Pancreas (tissue), 10 donors: Measurements from ENCODE around the gene KRTAP10-7. TPM values are rescaled to one million over a fixed set of nuclear protein-coding genes. Genes with fewer than 3 reads are reported as not detected.

Source experiments
- ATAC-seq, 4 donors: fragments of 200-7000 bp; cut with Tn5 transposase; one replicate each; pipeline versions ENCODE4 v1.8.0 to v1.9.1; 2020; ENCODE audit warnings: mild to moderate bottlenecking in 4 of 4, moderate library complexity in 4 of 4
- DNase-seq, 6 donors: peaks; one replicate each; pipeline ENCODE4 v3.0.0-alpha.2; 2020
- FAIRE-seq: peaks from 2 replicates; lab custom pipeline; 2012; peaks lifted over from hg19 to GRCh38; lab: Jason Lieb, UNC
- H3K27ac ChIP-seq, 4 donors: fragments of 200-600 bp; sonication (generic); 1 replicate in 3 of 4; 2 replicates in 1 of 4; pipeline versions ENCODE4 v1.5.0 to v1.8.0; 2020
- H3K27me3 ChIP-seq, 4 donors: fragments of 200-600 bp; one replicate each; pipeline ENCODE4 v1.8.0; 2021
- H3K36me3 ChIP-seq, 3 donors: fragments of 200-600 bp; sonication (generic) in 1 of 3; one replicate each; pipeline versions ENCODE4 v1.5.0 to v1.8.0; 2020 to 2021
- H3K4me1 ChIP-seq, 3 donors: fragments of 200-600 bp; one replicate each; pipeline ENCODE4 v1.8.0; 2021
- H3K4me3 ChIP-seq, 4 donors: fragments of 200-600 bp; sonication (generic) in 2 of 4; one replicate each; pipeline versions ENCODE4 v1.5.0 to v1.8.0; 2020 to 2021
- H3K9me3 ChIP-seq, 4 donors: fragments of 200-600 bp; one replicate each; pipeline ENCODE4 v1.8.0; 2021
- WGBS, 2 donors: extraction: QIAGEN DNeasy Blood & Tissue Kit; methylation state at CpG; one replicate each; pipeline ENCODE4 v1.1.7; 2013; 5-methylcytosine and 5-hydroxymethylcytosine counted together
- intact Hi-C, 3 donors: fragments of 100-400 bp; cut with DNase I; formaldehyde crosslinking; loops; one replicate each; pipeline versions ENCODE4 v1.11.1 to v1.14.2; 2022
- polyA plus RNA-seq, 2 donors: library from polyadenylated mRNA; stranded (reverse); fragments of 200-250 nt; gene quantifications; one replicate each; pipeline ENCODE4 v1.2.3, GENCODE V29; 2013
- total RNA-seq, 6 donors: library from RNA; stranded (reverse); fragmentation: NEBNext Ultra II Directional in 4 of 6; extraction: Animal tissue kit (Norgen Biotek cat#: 25700) in 4 of 6; gene quantifications; one replicate each; pipeline versions ENCODE4 v1.2.1 to v1.2.4, GENCODE V29; 2021 to 2023
- TF ChIP-seq, protein P1 (sequence below), 4 donors: fragments of 200-600 bp; sonication (generic) in 3 of 4; IDR thresholded peaks; one replicate each; pipeline versions ENCODE4 v1.5.0 to v1.8.0; 2021; ENCODE audit warnings: antibody characterized with exemption in 4 of 4
- donor health status: healthy with polysubstance abuse.
- donor health status: DM: no; HTN: no; CAD: no; lungs with moderate emphysema.
- donor health status: DM: no; HTN: no; CAD: no.
- donor health status: control.
- donor health status: control.
- donor health status: Bipolar disorder and iron deficiency.
- donor health status: DM: yes; HTN: yes; CAD: no.
- donor health status: DM: no; HTN: no; CAD: no.
- donor health status: DM: no; HTN: no; CAD: no.
- donor health status: DM: yes; HTN: yes; CAD: no.

KRTAP10-7 gene
- total and polyA plus RNA-seq, 8 donors: not detected

DNA sequence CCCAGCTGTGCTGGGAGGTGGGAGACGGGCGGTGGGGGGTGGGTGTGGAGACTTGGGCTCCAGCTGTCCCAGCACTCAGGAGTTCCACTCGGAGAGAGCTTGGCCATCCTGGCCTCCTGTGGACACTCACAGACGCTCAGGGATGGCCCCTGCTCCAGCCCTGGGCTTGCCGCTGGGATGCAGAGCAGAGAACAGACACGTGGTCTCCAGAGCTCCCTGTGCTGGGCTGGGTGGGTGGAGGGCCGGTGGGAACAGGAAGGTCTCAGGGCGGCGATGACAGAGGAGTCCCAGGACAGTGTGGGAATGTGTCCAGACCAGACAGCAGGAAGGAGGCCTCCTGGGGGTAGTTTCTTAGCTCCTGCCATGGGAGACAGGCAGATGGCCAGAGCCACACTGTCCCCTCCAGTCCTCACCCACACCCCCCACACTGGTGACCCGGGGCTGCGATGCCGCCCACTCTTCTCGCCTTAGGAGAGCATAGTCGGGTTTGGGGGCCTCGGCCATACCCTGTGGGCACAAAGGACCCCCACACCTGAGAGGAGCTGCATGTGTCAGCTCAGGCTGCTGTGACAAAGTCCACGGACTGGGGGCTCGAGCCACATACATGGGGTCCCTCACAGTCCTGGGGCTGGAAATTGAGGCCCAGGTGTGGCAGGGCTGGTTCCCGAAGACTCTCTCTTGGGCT is 28.5 kb downstream of the KRTAP10-7 start:
- TF ChIP-seq, protein P1, sequence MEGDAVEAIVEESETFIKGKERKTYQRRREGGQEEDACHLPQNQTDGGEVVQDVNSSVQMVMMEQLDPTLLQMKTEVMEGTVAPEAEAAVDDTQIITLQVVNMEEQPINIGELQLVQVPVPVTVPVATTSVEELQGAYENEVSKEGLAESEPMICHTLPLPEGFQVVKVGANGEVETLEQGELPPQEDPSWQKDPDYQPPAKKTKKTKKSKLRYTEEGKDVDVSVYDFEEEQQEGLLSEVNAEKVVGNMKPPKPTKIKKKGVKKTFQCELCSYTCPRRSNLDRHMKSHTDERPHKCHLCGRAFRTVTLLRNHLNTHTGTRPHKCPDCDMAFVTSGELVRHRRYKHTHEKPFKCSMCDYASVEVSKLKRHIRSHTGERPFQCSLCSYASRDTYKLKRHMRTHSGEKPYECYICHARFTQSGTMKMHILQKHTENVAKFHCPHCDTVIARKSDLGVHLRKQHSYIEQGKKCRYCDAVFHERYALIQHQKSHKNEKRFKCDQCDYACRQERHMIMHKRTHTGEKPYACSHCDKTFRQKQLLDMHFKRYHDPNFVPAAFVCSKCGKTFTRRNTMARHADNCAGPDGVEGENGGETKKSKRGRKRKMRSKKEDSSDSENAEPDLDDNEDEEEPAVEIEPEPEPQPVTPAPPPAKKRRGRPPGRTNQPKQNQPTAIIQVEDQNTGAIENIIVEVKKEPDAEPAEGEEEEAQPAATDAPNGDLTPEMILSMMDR (IDR thresholded peaks at IDR 0.05): no peak
- no peak overlapping the region for H3K27ac ChIP-seq
- no peak for FAIRE-seq
- no peak overlapping the region for H3K4me3 ChIP-seq
- no peak for ATAC-seq
- intact Hi-C loops: no loop called here
- no peaks in the 10 kb centered on the region for H3K4me1 ChIP-seq
- H3K9me3 ChIP-seq: no peaks in the 10 kb centered on the region
- DNase-seq: no peak
- no peaks in the 10 kb centered on the region for H3K36me3 ChIP-seq
- H3K27me3 ChIP-seq: no peaks in the 10 kb centered on the region
- WGBS, 2 donors: 63 to 69% methylated on average over 16 to 18 of the region's 18 CpGs

DNA sequence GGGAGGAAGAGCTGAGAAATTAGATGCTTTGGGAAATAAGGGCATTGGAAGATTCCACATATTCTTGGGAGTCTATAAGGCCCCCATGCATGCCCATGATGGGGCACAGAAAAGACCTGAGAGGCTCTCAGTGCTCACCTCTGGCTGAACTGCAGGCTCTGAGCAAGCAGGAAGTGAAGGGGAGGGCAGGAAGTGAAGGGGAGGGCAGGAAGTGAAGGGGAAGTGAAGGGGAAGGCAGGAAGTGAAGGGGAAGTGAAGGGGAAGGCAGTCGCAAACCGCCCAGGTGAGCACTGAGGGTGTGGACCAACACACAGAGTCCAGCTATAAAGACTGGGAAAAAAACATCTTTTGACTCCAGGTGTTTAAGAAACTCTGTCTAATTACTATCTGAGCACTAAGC is 30.0 kb downstream of the KRTAP10-7 start:
- H3K4me1 ChIP-seq: no peaks in the 10 kb centered on the region
- intact Hi-C loops: no loop called here
- FAIRE-seq (no peak), DNase-seq (no peak), ATAC-seq (no peak)
- H3K27me3 ChIP-seq: no peaks in the 10 kb centered on the region
- no peak overlapping the region for H3K4me3 ChIP-seq
- TF ChIP-seq, protein P1 (IDR thresholded peaks at IDR 0.05): no peak
- no peaks in the 10 kb centered on the region for H3K36me3 ChIP-seq
- H3K9me3 ChIP-seq: no peaks in the 10 kb centered on the region
- no peak overlapping the region for H3K27ac ChIP-seq
- 77 to 80% methylated on average over 2 of the region's 2 CpGs for WGBS, 2 donors

DNA sequence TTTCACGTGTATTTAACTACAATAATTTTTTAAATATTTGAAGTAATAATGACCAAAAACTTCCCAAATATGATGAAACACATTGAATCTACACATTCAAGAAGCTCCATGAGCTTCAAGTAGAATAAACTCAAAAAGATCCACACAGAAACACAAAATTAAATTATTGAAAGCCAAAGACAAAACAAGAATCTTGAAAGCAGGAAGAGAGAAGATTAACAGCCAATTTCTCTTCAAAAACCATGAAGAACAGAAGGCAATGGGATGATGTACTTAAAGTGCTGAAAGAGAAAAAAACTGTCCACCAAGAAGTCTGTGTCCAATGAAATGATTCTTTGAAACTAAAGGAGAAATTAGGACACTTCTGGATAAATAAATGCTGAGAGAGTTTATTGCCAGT is 31.7 kb downstream of the KRTAP10-7 start:
- Histone ChIP-seq H3K4me3 (no peak overlapping the region), H3K36me3 (no peaks in the 10 kb centered on the region), H3K4me1 (no peaks in the 10 kb centered on the region), H3K9me3 (no peaks in the 10 kb centered on the region), H3K27ac (no peak overlapping the region), H3K27me3 (no peaks in the 10 kb centered on the region)
- intact Hi-C loops: no loop called here
- FAIRE-seq: no peak
- DNase-seq: no peak
- 57 to 80% methylated on average over 1 of the region's 1 CpG for WGBS, 2 donors
- TF ChIP-seq, protein P1 (IDR thresholded peaks at IDR 0.05): no peak
- ATAC-seq: no peak

DNA sequence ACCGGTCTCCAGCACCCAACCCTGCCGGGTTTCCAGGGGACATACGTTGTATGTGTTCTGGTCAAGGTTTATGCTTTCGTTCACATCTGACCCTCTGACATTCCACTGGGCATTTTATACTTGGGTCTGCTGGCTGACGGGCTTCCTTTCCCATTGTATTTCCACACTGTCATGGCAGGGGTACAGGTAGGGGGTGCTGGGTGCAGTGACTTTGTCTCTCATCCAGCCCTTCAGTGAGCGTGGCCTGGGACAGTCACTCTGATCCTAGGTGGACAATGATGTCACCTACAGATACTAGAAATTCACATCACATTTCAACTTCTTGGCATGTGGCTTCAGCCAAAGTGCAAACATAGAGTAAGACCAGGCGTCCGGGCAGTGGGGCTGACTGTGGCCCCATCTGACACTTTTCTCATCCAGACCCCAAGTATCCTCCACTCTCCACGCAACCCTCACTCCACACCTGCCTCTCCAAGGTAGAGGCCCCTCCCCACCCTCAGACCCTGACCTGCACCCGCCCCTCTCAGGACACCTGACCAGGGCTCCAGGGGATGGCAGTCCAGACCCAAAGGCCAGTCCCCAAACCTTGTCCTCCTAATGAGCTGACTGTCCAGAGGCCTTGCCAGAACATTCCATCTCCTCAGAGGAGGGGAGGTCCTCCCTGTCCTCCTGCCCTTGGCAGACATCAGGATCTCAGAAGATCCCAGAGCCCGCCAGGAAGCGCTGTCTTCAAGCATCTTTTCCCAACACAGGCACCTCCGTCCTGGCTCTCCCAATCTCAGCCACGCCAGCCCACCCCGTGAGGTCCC is 36.0 kb downstream of the KRTAP10-7 start:
- DNase-seq (no peak), FAIRE-seq (no peak), ATAC-seq (no peak)
- WGBS, 2 donors: 56 to 71% methylated on average over 15 of the region's 15 CpGs
- H3K27ac ChIP-seq: no peak overlapping the region
- H3K4me1 ChIP-seq: no peaks in the 10 kb centered on the region
- H3K9me3 ChIP-seq: no peaks in the 10 kb centered on the region
- TF ChIP-seq, protein P1 (IDR thresholded peaks at IDR 0.05): no peak
- intact Hi-C loops: no loop called here
- no peaks in the 10 kb centered on the region for H3K36me3 ChIP-seq
- H3K4me3 ChIP-seq: no peak overlapping the region
- no peaks in the 10 kb centered on the region for H3K27me3 ChIP-seq
